ENCODE measurements around the gene IGHMBP2.

DNA sequence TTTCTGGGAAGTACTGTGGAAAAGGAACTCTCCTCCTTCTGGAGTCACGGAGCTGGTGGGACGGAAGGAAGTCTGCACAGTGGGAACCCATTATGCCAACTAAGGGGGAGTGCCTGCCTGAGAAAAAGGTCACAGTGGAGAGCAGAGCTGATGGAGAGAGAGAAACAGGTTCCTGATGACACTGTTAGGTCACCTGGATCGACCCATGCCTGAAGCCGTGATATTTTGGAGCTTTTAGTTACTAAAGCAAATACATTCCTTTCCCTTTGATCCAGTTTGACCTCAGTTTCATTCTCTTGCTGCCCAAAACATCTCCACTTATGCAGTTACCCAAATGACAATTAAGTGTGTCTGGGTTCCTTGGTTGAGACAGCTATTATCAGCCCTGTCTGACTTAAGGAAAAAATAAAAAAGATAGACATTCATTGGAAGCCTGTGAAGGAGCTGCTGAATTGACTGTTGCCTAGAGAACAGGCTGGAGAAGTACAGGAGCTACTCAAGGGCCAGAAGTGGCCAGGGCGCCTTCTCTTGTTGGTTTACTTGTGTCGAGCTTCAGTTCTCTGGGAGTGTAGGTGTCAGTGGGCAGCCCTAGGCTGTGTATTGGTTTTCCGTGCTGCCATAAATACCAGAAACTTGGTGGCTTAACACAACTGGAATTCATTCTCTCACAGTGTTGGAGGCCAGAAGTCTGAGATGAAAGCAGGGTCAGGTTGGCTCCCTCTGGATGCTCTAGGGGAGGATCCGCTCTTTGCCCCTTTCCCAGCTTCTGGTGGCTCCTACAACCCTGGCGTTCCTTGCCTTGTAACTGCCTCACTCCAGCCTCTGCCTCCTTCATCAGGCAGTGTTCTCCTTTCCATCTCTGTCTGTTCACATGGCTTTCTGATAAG is 63.4 kb downstream of the IGHMBP2 start:
- TF ChIP-seq, protein P1, sequence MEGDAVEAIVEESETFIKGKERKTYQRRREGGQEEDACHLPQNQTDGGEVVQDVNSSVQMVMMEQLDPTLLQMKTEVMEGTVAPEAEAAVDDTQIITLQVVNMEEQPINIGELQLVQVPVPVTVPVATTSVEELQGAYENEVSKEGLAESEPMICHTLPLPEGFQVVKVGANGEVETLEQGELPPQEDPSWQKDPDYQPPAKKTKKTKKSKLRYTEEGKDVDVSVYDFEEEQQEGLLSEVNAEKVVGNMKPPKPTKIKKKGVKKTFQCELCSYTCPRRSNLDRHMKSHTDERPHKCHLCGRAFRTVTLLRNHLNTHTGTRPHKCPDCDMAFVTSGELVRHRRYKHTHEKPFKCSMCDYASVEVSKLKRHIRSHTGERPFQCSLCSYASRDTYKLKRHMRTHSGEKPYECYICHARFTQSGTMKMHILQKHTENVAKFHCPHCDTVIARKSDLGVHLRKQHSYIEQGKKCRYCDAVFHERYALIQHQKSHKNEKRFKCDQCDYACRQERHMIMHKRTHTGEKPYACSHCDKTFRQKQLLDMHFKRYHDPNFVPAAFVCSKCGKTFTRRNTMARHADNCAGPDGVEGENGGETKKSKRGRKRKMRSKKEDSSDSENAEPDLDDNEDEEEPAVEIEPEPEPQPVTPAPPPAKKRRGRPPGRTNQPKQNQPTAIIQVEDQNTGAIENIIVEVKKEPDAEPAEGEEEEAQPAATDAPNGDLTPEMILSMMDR (conservative IDR thresholded peaks at IDR 0.05; ENCODE audit: low read depth in 2 of 2): no peak
- TF ChIP-seq REST (IDR thresholded peaks at IDR 0.05; ENCODE audit: unreplicated experiment): no peak
- no peak for TF ChIP-seq EZH2phosphoT487 (IDR thresholded peaks at IDR 0.05; ENCODE audit: unreplicated experiment)
- TF ChIP-seq EZH2 (IDR thresholded peaks at IDR 0.05; ENCODE audit: low read depth, unreplicated experiment): no peak
- TF ChIP-seq POLR2AphosphoS5 (IDR thresholded peaks at IDR 0.05; ENCODE audit: low read depth): no peak
- no peak for TF ChIP-seq JUNB (IDR thresholded peaks at IDR 0.05; ENCODE audit: unreplicated experiment)
